ENCODE results near the gene BTF3. TPM values are rescaled to one million over a fixed set of nuclear protein-coding genes. Genes with fewer than 3 reads are reported as not detected.
A peak's percentile ranks its signal among the peaks of the same experiment; 100 is the strongest.
"Not testable (repeated sequence)": the region's sequence is repeated elsewhere in the genome, so short reads cannot be mapped to it uniquely, and the experiment has no call there.

Gene BTF3
- total RNA-seq, 6 donors from 2014 or later = 152 to 415 (median 344) TPM

DNA sequence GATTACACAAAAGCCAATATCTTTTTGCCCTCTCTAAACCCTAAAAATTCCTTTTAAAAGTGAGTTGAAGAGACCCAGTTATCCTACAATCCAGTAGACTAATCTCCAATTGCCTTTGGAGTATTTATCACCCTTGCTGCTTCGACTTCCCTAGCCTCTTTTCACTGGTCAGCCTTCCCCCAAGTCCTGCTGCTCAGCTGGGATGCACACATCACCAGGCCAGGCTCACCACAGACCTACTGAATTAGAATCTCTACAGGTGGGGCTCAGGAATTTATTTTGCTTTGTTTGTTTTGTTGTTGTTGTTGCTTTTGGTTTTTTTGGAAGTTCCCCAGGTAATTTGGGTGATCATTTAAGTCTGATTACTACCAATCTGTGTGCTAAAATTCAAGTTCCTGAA is 38.1 kb upstream of the BTF3 start:
- Histone ChIP-seq H3K9me3 (no peaks in the 10 kb centered on the region), H3K27ac (no peak overlapping the region), H3K36me3 (no peaks in the 10 kb centered on the region), H3K4me3 (no peak overlapping the region), H3K4me1 (no peaks in the 10 kb centered on the region), H3K27me3 (peaks cover 0 to 2% (median 0%) of the 10 kb centered on the region in 4 donors)
- DNase-seq (no peak), ATAC-seq (ENCODE audit: low FRiP score in 2 of 2) (no peak)
- TF ChIP-seq, protein P1, sequence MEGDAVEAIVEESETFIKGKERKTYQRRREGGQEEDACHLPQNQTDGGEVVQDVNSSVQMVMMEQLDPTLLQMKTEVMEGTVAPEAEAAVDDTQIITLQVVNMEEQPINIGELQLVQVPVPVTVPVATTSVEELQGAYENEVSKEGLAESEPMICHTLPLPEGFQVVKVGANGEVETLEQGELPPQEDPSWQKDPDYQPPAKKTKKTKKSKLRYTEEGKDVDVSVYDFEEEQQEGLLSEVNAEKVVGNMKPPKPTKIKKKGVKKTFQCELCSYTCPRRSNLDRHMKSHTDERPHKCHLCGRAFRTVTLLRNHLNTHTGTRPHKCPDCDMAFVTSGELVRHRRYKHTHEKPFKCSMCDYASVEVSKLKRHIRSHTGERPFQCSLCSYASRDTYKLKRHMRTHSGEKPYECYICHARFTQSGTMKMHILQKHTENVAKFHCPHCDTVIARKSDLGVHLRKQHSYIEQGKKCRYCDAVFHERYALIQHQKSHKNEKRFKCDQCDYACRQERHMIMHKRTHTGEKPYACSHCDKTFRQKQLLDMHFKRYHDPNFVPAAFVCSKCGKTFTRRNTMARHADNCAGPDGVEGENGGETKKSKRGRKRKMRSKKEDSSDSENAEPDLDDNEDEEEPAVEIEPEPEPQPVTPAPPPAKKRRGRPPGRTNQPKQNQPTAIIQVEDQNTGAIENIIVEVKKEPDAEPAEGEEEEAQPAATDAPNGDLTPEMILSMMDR (IDR thresholded peaks at IDR 0.05) = no peak
- no peak for TF ChIP-seq EP300 (IDR thresholded peaks at IDR 0.05)
- no peak for TF ChIP-seq POLR2A (IDR thresholded peaks at IDR 0.05)
- no peak for TF ChIP-seq POLR2AphosphoS5 (IDR thresholded peaks at IDR 0.05)
- WGBS, 2 donors = 78 to 87% methylated on average over 1 of the region's 1 CpG

DNA sequence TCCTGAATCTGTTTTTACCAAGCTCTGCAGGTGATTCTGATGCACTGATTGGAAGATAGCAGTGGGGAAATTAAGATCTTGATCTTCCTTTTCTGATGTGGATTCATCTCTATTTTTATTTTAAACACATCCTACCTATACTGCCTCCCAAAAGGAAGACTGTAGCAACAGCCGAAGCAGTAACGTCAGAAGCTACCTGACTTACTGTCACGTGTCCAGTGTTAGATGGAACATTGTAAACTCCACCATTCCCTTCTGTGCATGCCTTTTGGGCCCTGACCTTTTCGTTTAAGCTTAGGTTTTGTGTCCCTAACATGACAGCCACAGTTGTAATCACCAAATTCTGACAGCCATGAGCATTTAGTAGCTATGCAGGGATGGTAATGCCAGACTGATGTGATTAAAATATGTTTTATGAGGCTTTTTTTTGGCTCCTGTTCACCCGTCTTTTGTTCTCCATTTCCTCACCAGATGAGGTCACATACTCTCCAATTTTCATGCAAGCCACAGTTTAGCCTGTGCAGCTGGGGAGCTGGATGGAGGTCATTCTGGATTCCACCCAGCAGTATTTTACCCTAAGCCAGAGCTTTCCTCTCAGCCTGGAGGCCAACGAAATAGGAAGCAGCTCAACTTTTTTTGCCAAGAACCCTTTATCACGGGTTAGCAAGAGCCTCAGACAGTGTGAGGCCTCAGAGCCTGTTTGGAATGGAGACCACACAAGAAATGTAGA is 34.1 kb upstream of the BTF3 start:
- H3K4me3 ChIP-seq = no peak overlapping the region
- no peak for DNase-seq
- no peaks in the 10 kb centered on the region for H3K36me3 ChIP-seq
- 53 to 56% methylated on average over 7 of the region's 7 CpGs for WGBS, 2 donors
- no peaks in the 10 kb centered on the region for H3K4me1 ChIP-seq
- H3K27ac ChIP-seq = no peak overlapping the region
- no peaks in the 10 kb centered on the region for H3K9me3 ChIP-seq
- no peak for TF ChIP-seq EP300 (IDR thresholded peaks at IDR 0.05)
- TF ChIP-seq POLR2AphosphoS5 (IDR thresholded peaks at IDR 0.05) = no peak
- TF ChIP-seq, protein P1 (IDR thresholded peaks at IDR 0.05) = no peak
- TF ChIP-seq POLR2A (IDR thresholded peaks at IDR 0.05) = no peak
- no peaks in the 10 kb centered on the region for H3K27me3 ChIP-seq
- peak; percentile 46 to 84 for ATAC-seq (ENCODE audit: low FRiP score in 2 of 2)

DNA sequence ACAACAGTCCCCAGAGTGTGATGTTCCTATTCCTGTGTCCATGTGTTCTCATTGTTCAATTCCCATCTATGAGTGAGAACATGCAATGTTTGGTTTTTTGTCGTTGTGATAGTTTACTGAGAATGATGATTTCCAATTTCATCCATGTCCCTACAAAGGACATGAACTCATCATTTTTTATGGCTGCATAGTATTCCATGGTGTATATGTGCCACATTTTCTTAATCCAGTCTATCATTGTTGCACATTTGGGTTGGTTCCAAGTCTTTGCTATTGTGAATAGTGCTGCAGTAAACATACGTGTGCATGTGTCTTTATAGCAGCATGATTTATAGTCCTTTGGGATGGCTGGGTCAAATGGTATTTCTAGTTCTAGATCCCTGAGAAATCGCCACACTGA is 29.6 kb upstream of the BTF3 start:
- H3K9me3 ChIP-seq; H3K27me3 ChIP-seq; H3K4me1 ChIP-seq; DNase-seq; H3K36me3 ChIP-seq; H3K27ac ChIP-seq; ATAC-seq (ENCODE audit: low FRiP score in 2 of 2); H3K4me3 ChIP-seq: not testable (repeated sequence)
- WGBS, 2 donors = 74 to 77% methylated on average over 3 of the region's 3 CpGs

DNA sequence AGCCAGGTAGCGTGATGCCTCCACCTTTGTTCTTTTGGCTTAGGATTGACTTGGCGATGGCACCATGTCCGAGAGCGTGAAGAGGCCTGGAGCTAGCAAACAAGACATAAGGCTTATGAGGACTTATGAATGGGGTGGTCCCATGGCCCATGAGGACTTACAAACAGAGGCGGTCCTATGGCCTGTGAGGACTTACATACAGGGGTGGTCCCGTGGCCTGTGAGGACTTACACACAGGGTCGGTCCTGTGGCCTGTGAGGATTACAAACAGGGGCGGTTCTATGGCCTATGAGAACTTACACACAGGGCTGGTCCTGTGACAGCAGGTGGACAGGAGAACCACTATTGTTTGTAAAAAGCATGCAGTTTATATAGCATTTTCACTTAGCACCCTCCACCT is 28.4 kb upstream of the BTF3 start:
- Histone ChIP-seq H3K4me1 (no peaks in the 10 kb centered on the region), H3K27me3 (no peaks in the 10 kb centered on the region), H3K36me3 (no peaks in the 10 kb centered on the region), H3K9me3 (no peaks in the 10 kb centered on the region), H3K27ac (no peak overlapping the region), H3K4me3 (no peak overlapping the region)
- ATAC-seq (ENCODE audit: low FRiP score in 2 of 2) (peak in 1 of 2 donors; percentile 61), DNase-seq (no peak)
- WGBS, 2 donors = 80 to 98% methylated on average over 2 to 8 of the region's 8 CpGs
- no peak for TF ChIP-seq POLR2AphosphoS5 (IDR thresholded peaks at IDR 0.05)
- TF ChIP-seq, protein P1 (IDR thresholded peaks at IDR 0.05) = no peak
- no peak for TF ChIP-seq EP300 (IDR thresholded peaks at IDR 0.05)
- TF ChIP-seq POLR2A (IDR thresholded peaks at IDR 0.05) = no peak

GRCh38 chr5:73471654-73472053 is 26.6 kb upstream of the BTF3 start:
- no peaks in the 10 kb centered on the region for H3K36me3 ChIP-seq
- no peaks in the 10 kb centered on the region for H3K9me3 ChIP-seq
- no peak overlapping the region for H3K27ac ChIP-seq
- TF ChIP-seq POLR2A (IDR thresholded peaks at IDR 0.05) (no peak), POLR2AphosphoS5 (IDR thresholded peaks at IDR 0.05) (no peak), EP300 (IDR thresholded peaks at IDR 0.05) (no peak)
- TF ChIP-seq, protein P1 (IDR thresholded peaks at IDR 0.05) = no peak
- no peaks in the 10 kb centered on the region for H3K4me1 ChIP-seq
- DNase-seq = no peak
- no peaks in the 10 kb centered on the region for H3K27me3 ChIP-seq
- ATAC-seq (ENCODE audit: low FRiP score in 2 of 2) = no peak
- H3K4me3 ChIP-seq = no peak overlapping the region

Data from upper lobe of left lung (tissue), 6 donors.